Eye (tissue), 1 donor: ENCODE results near the gene ESRRB.
"Not testable (repeated sequence)": the region's sequence is repeated elsewhere in the genome, so short reads cannot be mapped to it uniquely, and the experiment has no call there.

Source experiments
- DNase-seq: peaks from one replicate; pipeline ENCODE4 v3.0.0-alpha.2; 2015

ESRRB gene

DNA sequence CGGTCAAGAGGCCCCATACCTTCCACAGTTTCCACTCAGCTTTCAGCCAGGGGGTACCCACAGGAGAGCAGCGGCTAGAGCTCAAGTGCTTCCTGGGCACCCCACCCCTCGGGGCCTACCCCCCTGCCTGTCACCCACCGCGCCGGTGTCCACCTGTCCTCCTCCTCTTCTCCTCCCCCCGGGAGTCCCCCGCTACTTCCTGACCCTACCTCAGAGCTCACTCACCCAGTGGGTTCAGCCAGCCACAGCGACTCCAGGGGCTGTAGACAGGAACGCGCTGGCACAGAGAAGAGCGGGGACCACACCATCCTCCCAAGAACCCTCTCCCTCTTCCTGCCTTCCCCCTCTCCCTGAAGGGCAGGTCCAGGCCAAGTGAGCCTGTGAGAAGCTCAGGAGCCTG, 123.0 kb downstream of the ESRRB start:
- no peak for DNase-seq

DNA sequence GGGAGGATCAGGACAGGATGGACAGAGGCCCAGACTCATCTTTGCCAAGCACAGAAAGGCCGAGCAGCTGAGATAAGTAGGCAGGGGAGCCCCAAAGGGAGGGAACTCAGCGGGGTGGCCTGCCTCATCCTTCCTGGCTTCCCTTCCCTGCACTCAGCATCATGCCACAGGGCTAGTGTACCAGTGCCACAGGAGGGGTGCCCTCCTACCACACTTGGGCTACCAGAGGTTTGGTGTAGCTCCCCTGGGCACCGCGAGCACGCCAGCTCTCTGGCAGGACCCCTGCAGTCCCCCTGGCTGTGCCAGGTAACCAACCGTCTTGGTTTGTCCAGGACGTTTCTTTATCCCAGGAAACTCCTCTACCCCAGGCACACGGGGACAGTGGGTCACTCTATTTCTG, 123.5 kb downstream of the ESRRB start:
- DNase-seq = no peak

- no peak for DNase-seq
These were observed 124.1 kb downstream of the ESRRB start for GRCh38 chr14:76500011-76500410.

DNA sequence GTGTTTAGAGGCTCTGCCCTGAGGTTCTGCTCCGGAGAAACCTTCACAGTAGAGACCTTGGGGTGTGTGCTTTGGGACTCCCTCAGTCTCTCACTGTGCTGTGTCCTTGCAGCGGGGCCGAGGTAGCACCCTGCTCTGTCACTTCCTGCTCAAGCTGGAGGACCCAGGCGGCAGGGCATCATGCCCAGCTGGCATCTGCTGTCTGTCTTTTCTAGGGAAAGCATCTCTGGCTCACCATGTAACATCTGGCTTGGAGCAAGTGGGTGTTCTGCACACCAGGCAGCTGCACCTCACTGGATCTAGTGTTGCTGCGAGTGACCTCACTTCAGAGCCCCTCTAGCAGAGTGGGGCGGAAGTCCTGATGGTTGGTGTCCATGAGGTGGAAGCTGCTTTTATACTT, 124.5 kb downstream of the ESRRB start:
- DNase-seq = no peak

DNA sequence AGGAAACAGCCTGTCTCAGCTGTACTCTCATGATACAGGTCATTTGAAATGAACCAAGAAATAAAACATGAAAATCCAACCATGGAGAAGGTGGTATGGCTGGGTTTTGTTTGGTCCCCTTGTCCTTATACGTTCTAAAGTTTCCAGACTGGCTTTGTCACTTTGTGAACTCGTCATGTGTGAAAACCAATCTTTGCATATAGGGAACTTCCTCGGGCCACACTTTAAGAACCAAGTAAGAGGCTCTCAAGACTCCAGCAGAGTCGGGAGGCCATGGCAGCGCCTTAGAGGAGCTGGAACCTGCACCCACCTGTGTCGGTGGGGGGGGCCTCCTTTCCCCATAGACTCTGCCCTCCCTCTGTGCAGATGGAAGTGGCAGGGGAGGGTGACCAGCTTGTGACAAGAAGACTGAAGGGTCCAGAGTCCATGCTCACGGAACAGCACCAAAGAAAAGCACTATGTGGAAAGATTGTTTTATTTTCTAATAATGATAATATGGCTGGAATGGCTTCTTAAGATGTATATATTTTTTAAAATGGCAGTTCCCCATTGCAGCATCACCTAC, 125.3 kb downstream of the ESRRB start:
- no peak for DNase-seq

DNA sequence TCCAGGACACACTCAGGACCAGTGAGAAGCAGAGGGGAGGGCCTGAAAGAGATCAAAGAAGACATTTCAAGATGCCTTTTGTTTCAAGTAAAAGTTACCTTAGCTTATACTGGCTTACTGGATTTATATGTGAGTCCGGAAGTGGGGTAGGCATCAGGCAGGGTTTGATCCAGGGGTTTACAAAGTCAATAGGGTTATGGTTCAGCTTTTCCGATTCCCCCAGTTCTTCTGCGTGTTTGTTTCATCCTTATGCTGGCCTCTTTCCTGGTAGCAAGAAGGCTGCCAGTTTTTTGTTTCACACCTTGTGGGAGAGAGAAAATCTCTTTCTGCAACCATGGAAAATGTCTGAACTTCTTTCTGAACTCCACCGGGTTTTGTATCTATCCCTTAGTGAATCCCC, 126.3 kb downstream of the ESRRB start:
- DNase-seq = no peak

DNA sequence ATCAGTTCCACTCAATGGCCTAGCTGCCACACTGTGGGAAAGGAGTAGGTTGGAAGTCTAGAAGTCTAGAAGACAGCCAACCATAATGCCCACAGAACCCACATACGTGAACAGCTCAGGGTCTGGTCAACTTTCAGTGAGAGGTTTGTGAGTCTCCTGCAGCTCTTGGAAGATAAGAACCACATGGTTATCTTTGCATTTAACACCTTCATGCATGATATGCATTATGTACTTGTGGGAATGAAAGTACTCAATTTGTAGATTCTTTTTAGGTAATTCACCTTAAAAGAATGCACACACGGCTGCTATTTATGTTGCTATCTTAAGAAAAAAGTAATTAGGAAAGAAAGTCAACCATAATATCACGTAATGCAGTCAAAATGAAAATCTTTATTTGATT, 126.7 kb downstream of the ESRRB start:
- DNase-seq = no peak

DNA sequence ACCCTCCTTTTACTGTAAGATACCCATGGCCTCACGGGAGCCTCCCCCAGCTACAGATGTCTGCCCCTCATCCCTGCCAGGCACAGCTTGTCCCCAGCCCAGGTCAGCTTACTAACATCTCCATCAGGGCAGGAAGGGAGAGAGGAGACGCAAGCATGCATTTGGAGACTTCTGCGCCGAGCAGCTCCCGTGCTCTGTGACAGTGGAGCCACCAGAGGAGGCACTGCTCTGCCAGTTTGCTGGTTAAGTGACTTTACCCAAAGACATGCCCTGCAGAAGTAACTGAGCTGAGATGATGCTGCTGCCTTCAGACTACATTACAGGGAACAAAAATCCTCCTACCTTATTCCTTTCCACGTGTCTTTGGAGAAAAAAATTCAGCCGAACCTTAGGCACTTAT, 133.4 kb downstream of the ESRRB start:
- no peak for DNase-seq

DNA sequence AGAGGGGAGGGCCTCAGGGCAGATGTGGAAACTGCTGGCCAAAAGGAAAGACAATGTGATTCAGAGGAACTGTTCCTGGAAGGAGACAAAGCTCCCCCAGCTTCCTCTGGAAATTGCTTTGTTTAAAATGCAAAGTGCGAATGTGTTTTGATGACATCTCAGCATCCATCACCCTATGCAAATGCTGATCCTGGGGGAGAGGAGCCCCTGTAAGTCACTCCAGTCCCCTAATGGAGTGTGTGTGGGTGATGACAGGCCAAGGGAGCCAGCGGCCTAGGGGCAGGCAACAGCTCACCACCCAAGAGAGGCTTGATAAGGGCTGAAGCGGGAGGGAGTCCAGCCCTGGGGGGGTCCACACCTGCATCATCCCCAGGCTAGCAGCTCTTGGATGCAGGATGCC, 134.2 kb downstream of the ESRRB start:
- DNase-seq = no peak

GRCh38 chr14:76514213-76514998, 138.5 kb downstream of the ESRRB start:
- DNase-seq = no peak

- no peak for DNase-seq
These were observed 140.9 kb downstream of the ESRRB start for GRCh38 chr14:76516884-76517283.

GRCh38 chr14:76518366-76518765, 142.4 kb downstream of the ESRRB start:
- DNase-seq = no peak

GRCh38 chr14:76525106-76525821, 149.3 kb downstream of the ESRRB start:
- no peak for DNase-seq

DNA sequence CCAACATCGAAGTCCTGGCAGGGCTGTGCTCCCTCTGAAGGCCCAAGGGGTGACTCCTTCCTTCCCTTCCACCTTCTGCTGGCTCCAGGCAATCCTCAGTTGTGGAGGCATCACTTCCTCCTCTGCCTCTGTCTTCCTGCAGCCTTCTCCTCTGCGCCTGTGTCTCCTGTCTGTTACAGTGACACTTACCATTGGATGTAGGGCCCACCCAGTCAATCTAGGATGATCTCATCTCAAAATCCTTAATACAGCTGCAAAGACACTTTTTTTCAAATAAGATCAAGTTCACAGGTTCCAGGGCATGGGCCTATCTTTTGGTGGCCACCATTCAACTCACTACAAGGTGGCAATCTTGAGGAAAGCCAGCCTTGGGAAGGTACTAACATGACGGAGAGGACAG, 155.1 kb downstream of the ESRRB start:
- no peak for DNase-seq

GRCh38 chr14:76531821-76532318, 155.9 kb downstream of the ESRRB start:
- DNase-seq = no peak

- DNase-seq = not testable (repeated sequence)
These were observed 160.7 kb downstream of the ESRRB start for GRCh38 chr14:76536636-76537035.

GRCh38 chr14:76537906-76538647, 162.1 kb downstream of the ESRRB start:
- no peak for DNase-seq

- DNase-seq = no peak
These were observed 162.7 kb downstream of the ESRRB start for GRCh38 chr14:76538648-76539008.

GRCh38 chr14:76539130-76539529, 163.2 kb downstream of the ESRRB start:
- DNase-seq = no peak

GRCh38 chr14:76541594-76542219, 165.8 kb downstream of the ESRRB start:
- DNase-seq = no peak

DNA sequence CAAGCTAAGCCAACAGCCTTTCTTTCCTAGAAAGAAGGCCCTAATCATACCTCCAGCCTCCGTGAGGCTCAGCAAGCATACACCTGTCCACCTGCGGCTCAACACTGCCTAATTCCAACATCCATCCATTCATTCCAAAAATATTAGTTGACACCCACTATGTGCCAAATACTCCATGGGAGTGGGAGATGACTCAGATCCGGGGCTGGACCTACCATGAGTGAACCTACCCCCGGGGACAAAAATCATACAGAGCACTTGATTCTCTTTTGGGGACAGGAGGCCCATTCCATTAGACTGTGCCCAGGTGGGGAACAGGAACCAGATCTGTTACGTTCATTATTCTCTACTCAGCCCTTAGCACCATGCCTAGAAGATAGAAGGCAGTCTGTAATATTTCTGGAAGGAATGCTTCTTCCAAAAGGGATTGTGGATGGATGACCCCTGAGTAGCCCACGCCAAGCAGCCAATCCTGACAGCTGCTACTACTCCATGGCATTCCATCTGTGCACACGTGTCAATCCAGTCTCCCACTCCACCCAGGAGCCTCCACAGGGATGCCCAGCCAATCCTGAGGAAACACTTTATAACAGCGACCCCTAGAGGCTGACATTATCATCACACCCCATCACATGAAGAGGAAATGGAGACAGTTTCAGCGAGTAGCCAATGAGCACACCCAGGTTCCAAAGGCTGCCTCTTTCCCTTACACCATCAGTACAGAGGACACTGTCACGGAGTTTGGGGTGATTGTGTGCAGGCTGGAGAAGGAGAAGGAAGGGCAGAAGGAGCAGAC, 170.7 kb downstream of the ESRRB start:
- peak; percentile 79 for DNase-seq

GRCh38 chr14:76547831-76548230, 171.9 kb downstream of the ESRRB start:
- DNase-seq = no peak
